H1 (cell line): ENCODE results near the gene OR4A16. TPM values are rescaled to one million over a fixed set of nuclear protein-coding genes. Genes with fewer than 3 reads are reported as not detected.

Experiments
- CTCF ChIA-PET: fragments of 300-600 bp; sonication (Branson Sonifier 250); formaldehyde crosslinking; loops from one replicate; lab custom pipeline; 2021; ENCODE audit not compliant: partially characterized antibody; lab: Charles Lee
- POLR2A ChIA-PET: fragments of 300-600 bp; sonication (Branson Sonifier 250); formaldehyde crosslinking; loops from one replicate; lab custom pipeline; 2021; ENCODE audit warnings: inconsistent platforms; ENCODE audit not compliant: partially characterized antibody; lab: Charles Lee
- DNase-seq, 2 experiments: peaks; one replicate each; pipeline versions ENCODE4 v3.0.0 to v3.0.0-alpha.2; 2010 to 2022; ENCODE audit warnings: low spot score in 2 of 2, low read depth in 1 of 2, mixed read lengths in 1 of 2
- FAIRE-seq: peaks from 2 replicates; lab custom pipeline; 2011; peaks lifted over from hg19 to GRCh38; lab: Jason Lieb, UNC
- H2AFZ ChIP-seq: 2 replicates; pipeline ENCODE4 v1.8.1; 2012; ENCODE audit warnings: low read length, inconsistent platforms
- H2AK5ac ChIP-seq: 2 replicates; pipeline ENCODE4 v1.6.1; 2013; ENCODE audit warnings: low read depth, low read length
- H2BK120ac ChIP-seq: replicated peaks from 2 replicates; pipeline ENCODE3; 2013; ENCODE audit warnings: low read depth, low read length, inconsistent platforms
- H2BK12ac ChIP-seq: 2 replicates; pipeline ENCODE4 v1.6.1; 2013; ENCODE audit warnings: low read depth, low read length
- H2BK15ac ChIP-seq: 2 replicates; pipeline ENCODE4 v1.6.1; 2013; ENCODE audit warnings: low read length
- H2BK20ac ChIP-seq: 2 replicates; pipeline ENCODE4 v1.6.1; 2013; ENCODE audit warnings: low read length
- H2BK5ac ChIP-seq: 2 replicates; pipeline ENCODE4 v1.6.1; 2013; ENCODE audit warnings: low read depth, low read length
- H3K14ac ChIP-seq: 2 replicates; pipeline ENCODE4 v1.6.1; 2013; ENCODE audit warnings: inconsistent platforms; ENCODE audit not compliant: insufficient read length
- H3K18ac ChIP-seq: 2 replicates; pipeline ENCODE4 v1.6.1; 2013; ENCODE audit warnings: low read length; ENCODE audit errors: extremely low read depth
- H3K23ac ChIP-seq: 2 replicates; pipeline ENCODE4 v1.6.1; 2013; ENCODE audit warnings: inconsistent platforms; ENCODE audit not compliant: insufficient read length
- H3K23me2 ChIP-seq: 2 replicates; pipeline ENCODE4 v1.6.1; 2013; ENCODE audit warnings: low read depth, low read length
- H3K27ac ChIP-seq: 2 replicates; pipeline ENCODE4 v1.6.1; 2011; ENCODE audit warnings: low read depth, low read length, inconsistent platforms
- H3K27me3 ChIP-seq, 4 experiments: replicated peaks in 1 of 4; 1 replicate in 1 of 4; 2 replicates in 3 of 4; pipeline versions ENCODE4 v1.6.1 to v1.8.1; 2011 to 2013; ENCODE audit warnings: low read length in 3 of 4, mild to moderate bottlenecking in 3 of 4, inconsistent platforms in 2 of 4, mixed read lengths in 2 of 4, moderate library complexity in 1 of 4; ENCODE audit not compliant: control insufficient read depth in 3 of 4, insufficient read depth in 3 of 4; ENCODE audit errors: extremely low read depth in 1 of 4
- H3K36me3 ChIP-seq, 4 experiments: 2 replicates each; pipeline versions ENCODE4 v1.6.1 to v1.8.1; 2011 to 2013; ENCODE audit warnings: mild to moderate bottlenecking in 4 of 4, low read length in 3 of 4, moderate library complexity in 2 of 4, control low read depth in 1 of 4, inconsistent platforms in 1 of 4; ENCODE audit not compliant: insufficient read depth in 4 of 4, control insufficient read depth in 2 of 4
- H3K4ac ChIP-seq: replicated peaks from 2 replicates; pipeline ENCODE3; 2013; ENCODE audit warnings: low read length, low read depth, mixed read lengths, inconsistent platforms; ENCODE audit not compliant: insufficient read length
- H3K4me1 ChIP-seq, 4 experiments: replicated peaks in 1 of 4; 1 replicate in 1 of 4; 2 replicates in 3 of 4; pipeline versions ENCODE4 v1.6.1 to v1.8.1; 2011 to 2013; ENCODE audit warnings: low read length in 3 of 4, inconsistent platforms in 2 of 4, mixed read lengths in 1 of 4; ENCODE audit not compliant: insufficient read depth in 4 of 4, control insufficient read depth in 3 of 4
- H3K4me2 ChIP-seq, 2 experiments: 2 replicates each; pipeline versions ENCODE4 v1.6.1 to v1.8.1; 2011 to 2013; ENCODE audit warnings: low read depth in 2 of 2, low read length in 2 of 2, control low read depth in 1 of 2, inconsistent platforms in 1 of 2, mild to moderate bottlenecking in 1 of 2; ENCODE audit not compliant: insufficient read depth in 1 of 2
- H3K4me3 ChIP-seq, 4 experiments: fragments of 200-600, 300-600 bp in 1 of 4; sonication (generic), shearing (Covaris generic), sonication (Bioruptor Twin) in 1 of 4; 2 replicates each; pipeline versions ENCODE4 v1.5.1 to v1.8.1; 2011 to 2016; ENCODE audit warnings: low read length in 4 of 4, low read depth in 3 of 4, control low read depth in 2 of 4, inconsistent platforms in 2 of 4, mild to moderate bottlenecking in 2 of 4, mixed read lengths in 1 of 4, moderate library complexity in 1 of 4; ENCODE audit not compliant: insufficient read depth in 2 of 4; ENCODE audit errors: extremely low read depth in 1 of 4
- H3K56ac ChIP-seq: replicated peaks from 2 replicates; pipeline ENCODE3; 2013; ENCODE audit warnings: low read depth, mild to moderate bottlenecking, mixed read lengths, low read length, inconsistent platforms; ENCODE audit not compliant: insufficient read length
- H3K79me1 ChIP-seq: 2 replicates; pipeline ENCODE4 v1.6.1; 2013; ENCODE audit warnings: low read depth, low read length, control low read depth
- H3K79me2 ChIP-seq, 2 experiments: 2 replicates each; pipeline versions ENCODE4 v1.6.1 to v1.8.1; 2012 to 2013; ENCODE audit warnings: low read length in 2 of 2, mild to moderate bottlenecking in 2 of 2, inconsistent platforms in 1 of 2; ENCODE audit not compliant: insufficient read depth in 2 of 2, control insufficient read depth in 1 of 2
- H3K9ac ChIP-seq, 4 experiments: replicated peaks in 1 of 4; 1 replicate in 1 of 4; 2 replicates in 3 of 4; pipeline versions ENCODE4 v1.6.1 to v1.8.1; 2011 to 2013; ENCODE audit warnings: low read depth in 3 of 4, low read length in 3 of 4, control low read depth in 2 of 4, mild to moderate bottlenecking in 2 of 4, moderate library complexity in 2 of 4, inconsistent platforms in 1 of 4; ENCODE audit errors: extremely low read depth in 1 of 4
- H3K9me3 ChIP-seq, 2 experiments: 2 replicates each; pipeline versions ENCODE4 v1.6.1 to v1.8.1; 2012 to 2013; ENCODE audit warnings: mild to moderate bottlenecking in 2 of 2, moderate library complexity in 2 of 2, control low read depth in 1 of 2, inconsistent platforms in 1 of 2, low read depth in 1 of 2, low read length in 1 of 2, mixed read lengths in 1 of 2; ENCODE audit not compliant: insufficient read depth in 2 of 2
- H4K20me1 ChIP-seq, 2 experiments: replicated peaks in 1 of 2; 2 replicates each; pipeline versions ENCODE3 to v1.8.1; 2011 to 2013; ENCODE audit warnings: inconsistent platforms in 2 of 2, low read length in 2 of 2, mild to moderate bottlenecking in 1 of 2; ENCODE audit not compliant: insufficient read depth in 2 of 2, control insufficient read depth in 1 of 2
- H4K5ac ChIP-seq: 2 replicates; pipeline ENCODE4 v1.6.1; 2013; ENCODE audit warnings: low read length, low read depth, mixed read lengths, inconsistent platforms; ENCODE audit not compliant: insufficient read length
- H4K8ac ChIP-seq: 2 replicates; pipeline ENCODE4 v1.8.0; 2013; ENCODE audit warnings: mild to moderate bottlenecking, moderate library complexity, low read length, inconsistent platforms; ENCODE audit not compliant: insufficient read depth; ENCODE audit errors: extremely low read depth
- H4K91ac ChIP-seq: replicated peaks from 2 replicates; pipeline ENCODE3; 2013; ENCODE audit warnings: low read length, mixed read lengths, inconsistent platforms; ENCODE audit not compliant: insufficient read length
- CREB1 ChIP-seq: IDR thresholded peaks from 2 replicates; pipeline ENCODE4 v1.6.1; 2012; ENCODE audit warnings: inconsistent platforms
- HDAC2 ChIP-seq, 2 experiments: fragments of 300-600 bp in 1 of 2; sonication (generic) in 1 of 2; IDR thresholded peaks; 2 replicates each; pipeline ENCODE4 v1.6.1; 2011 to 2012; ENCODE audit warnings: low read depth in 2 of 2, low read length in 2 of 2, mild to moderate bottlenecking in 2 of 2, moderate library complexity in 2 of 2, borderline replicate concordance in 1 of 2, inconsistent platforms in 1 of 2
- POLR2A ChIP-seq, 2 experiments: IDR thresholded peaks; 1 replicate in 1 of 2; 2 replicates in 1 of 2; pipeline ENCODE4 v1.6.1; 2011; ENCODE audit warnings: low read depth in 2 of 2, low read length in 2 of 2, mild to moderate bottlenecking in 2 of 2; ENCODE audit errors: control extremely low read depth in 1 of 2
- POLR2AphosphoS5 ChIP-seq: IDR thresholded peaks from 2 replicates; pipeline ENCODE4 v1.6.1; 2011; ENCODE audit warnings: low read depth, low read length
- RAD21 ChIP-seq, 2 experiments: IDR thresholded peaks in 1 of 2; conservative IDR thresholded peaks in 1 of 2; 2 replicates each; pipeline ENCODE4 v1.6.1; 2011; ENCODE audit warnings: low read depth in 2 of 2, low read length in 2 of 2, improper control_type of control experiment in 1 of 2, inconsistent platforms in 1 of 2, mild to moderate bottlenecking in 1 of 2, moderate library complexity in 1 of 2
- SIX5 ChIP-seq: IDR thresholded peaks from 2 replicates; pipeline ENCODE4 v1.6.1; 2011; ENCODE audit warnings: mild to moderate bottlenecking, low read depth, low read length
- SP2 ChIP-seq: IDR thresholded peaks from 2 replicates; pipeline ENCODE4 v1.6.1; 2012; ENCODE audit warnings: mild to moderate bottlenecking, low read length, inconsistent platforms
- TEAD4 ChIP-seq: IDR thresholded peaks from 2 replicates; pipeline ENCODE4 v1.6.1; 2012; ENCODE audit warnings: low read depth, low read length, inconsistent platforms, mixed read lengths
- WGBS, 2 experiments: shearing (Covaris generic) in 1 of 2; methylation state at CpG; one replicate each; pipeline versions ENCODE4 v1.1.6 to v1.1.7; 2013 to 2015; ENCODE audit warnings: low lambda C conversion rate in 2 of 2, mixed read lengths in 2 of 2, inconsistent platforms in 1 of 2, low coverage in 1 of 2, missing lambda C conversion rate in 1 of 2; ENCODE audit not compliant: insufficient replicate concordance in 2 of 2, insufficient coverage in 1 of 2, insufficient read length in 1 of 2; ENCODE audit errors: extremely low coverage in 1 of 2, missing lambda C conversion rate in 1 of 2; 5-methylcytosine and 5-hydroxymethylcytosine counted together
- polyA plus RNA-seq, 7 experiments: library from polyadenylated mRNA; depleted of rRNA in 3 of 7; stranded (reverse) in 5 of 7; unstranded in 2 of 7; fragments of >200 nt in 5 of 7; fragments of 200-250 nt in 2 of 7; gene quantifications; 1 replicate in 5 of 7; 2 replicates in 1 of 7; 4 replicates in 1 of 7; pipeline versions ENCODE4 v1.2.1 to v1.2.3, GENCODE V29; 2011 to 2013; ENCODE audit warnings: missing spikeins in 2 of 7, mixed read lengths in 2 of 7
- total RNA-seq: library from RNA; stranded (reverse); fragmentation: NEBNext Ultra II Directional; extraction: Animal tissue kit (Norgen Biotek cat#: 25700); gene quantifications from 2 replicates; pipeline ENCODE4 v1.2.1, GENCODE V29; 2021

The OR4A16 gene
- total and polyA plus RNA-seq, 2 of the 8 experiments (the other 6 are each of a cell fraction or from before 2014, with no cell fraction given) = not detected

DNA sequence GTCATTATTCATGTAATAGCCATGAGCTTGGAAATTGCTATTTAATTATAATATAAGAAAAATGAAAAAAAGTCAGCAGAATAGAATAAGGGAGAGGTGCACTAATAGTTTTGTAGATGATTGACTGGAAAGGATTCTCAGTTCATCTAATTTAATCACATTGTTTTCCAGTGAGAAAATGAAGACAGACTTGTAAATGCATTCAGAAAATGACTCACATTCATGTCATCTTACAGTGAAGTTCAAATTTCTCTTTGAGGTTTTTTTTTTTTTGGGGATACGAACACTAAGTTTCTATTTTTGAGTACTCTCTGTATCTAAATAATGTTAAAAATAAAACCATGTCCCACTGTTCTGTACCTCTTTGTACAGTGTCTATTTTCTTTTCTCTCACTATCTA lies 18.5 kb upstream of the OR4A16 start:
- H3K4me2 ChIP-seq = no peak overlapping the region
- no peak overlapping the region for H3K4me3 ChIP-seq
- H4K8ac ChIP-seq = no peak overlapping the region
- no peak overlapping the region for H4K91ac ChIP-seq
- H3K23me2 ChIP-seq = no peaks in the 10 kb centered on the region
- no peak overlapping the region for H2BK20ac ChIP-seq
- no peak overlapping the region for H3K18ac ChIP-seq
- H3K56ac ChIP-seq = no peak overlapping the region
- no peak overlapping the region for H2BK12ac ChIP-seq
- no peaks in the 10 kb centered on the region for H3K4me1 ChIP-seq
- no peak overlapping the region for H2AK5ac ChIP-seq
- no peaks in the 10 kb centered on the region for H3K79me1 ChIP-seq
- no peak for TF ChIP-seq SP2
- TF ChIP-seq POLR2AphosphoS5 = no peak
- TF ChIP-seq SIX5 = no peak
- TF ChIP-seq HDAC2 (IDR thresholded peaks at IDR 0.05; ENCODE audit: borderline replicate concordance in 1 of 2, low read depth in 2 of 2, low read length in 2 of 2) = no peak
- no peak for TF ChIP-seq POLR2A (IDR thresholded peaks at IDR 0.05; ENCODE audit: control extremely low read depth in 1 of 2, low read depth in 2 of 2, low read length in 2 of 2)
- no peak for TF ChIP-seq RAD21 (IDR thresholded peaks at IDR 0.05 in 1 of 2, conservative IDR thresholded peaks at IDR 0.05 in 1 of 2; ENCODE audit: low read depth in 2 of 2, low read length in 2 of 2)
- no peak for TF ChIP-seq CREB1
- TF ChIP-seq TEAD4 = no peak
- TF ChIP-seq, all 59 proteins: peak for 0
- Histone ChIP-seq H3K4ac (no peak overlapping the region), H3K27ac (no peak overlapping the region), H3K9ac (no peak overlapping the region), H3K79me2 (no peaks in the 10 kb centered on the region), H3K9me3 (peaks cover 44 to 58% of the 10 kb centered on the region in 2 experiments), H3K36me3 (no peaks in the 10 kb centered on the region), H4K20me1 (no peaks in the 10 kb centered on the region), H4K5ac (no peak overlapping the region), H2BK15ac (no peak overlapping the region), H3K23ac (no peak overlapping the region), H2BK120ac (no peak overlapping the region), H3K14ac (no peak overlapping the region), H3K27me3 (no peaks in the 10 kb centered on the region), H2BK5ac (no peak overlapping the region), H2AFZ (no peak overlapping the region)
- no peak for DNase-seq
- no peak for FAIRE-seq
- 89% methylated on average over 1 of the region's 1 CpG; no CpG with 5 or more reads in 1 of the 2 experiments for WGBS, 2 experiments
- ChIA-PET CTCF (no interaction called here), POLR2A (no interaction called here)
